ENCODE data around the gene CMTM2. TPM values are rescaled to one million over a fixed set of nuclear protein-coding genes. Genes with fewer than 3 reads are reported as not detected.

CMTM2 gene
- total RNA-seq, 2 donors from 2014 or later = not detected

GRCh38 chr16:66588981-66589713 lies 9.9 kb downstream of the CMTM2 start:
- Mint-ChIP-seq H3K4me3 (no peak overlapping the region), H3K27me3 (ENCODE audit: insufficient read depth) (no peaks in the 10 kb centered on the region), H3K36me3 (ENCODE audit: low read depth) (no peaks in the 10 kb centered on the region), H3K27ac (no peak overlapping the region), H3K4me1 (no peaks in the 10 kb centered on the region), H3K9me3 (no peaks in the 10 kb centered on the region)
- DNase-seq = peak; percentile 84
- 90 to 95% methylated on average over 2 to 8 of the region's 8 CpGs for WGBS, 2 experiments (ENCODE audit: insufficient coverage in 1 of 2, insufficient read length in 1 of 2)
- Histone ChIP-seq H3K36me3 (ENCODE audit: control insufficient read depth, insufficient read depth, low read length) (no peaks in the 10 kb centered on the region), H3K9me3 (ENCODE audit: control insufficient read depth, low read length) (no peaks in the 10 kb centered on the region), H3K27me3 (ENCODE audit: control insufficient read depth, insufficient read depth, low read length, poor library complexity, severe bottlenecking) (no peaks in the 10 kb centered on the region), H3K4me1 (ENCODE audit: control insufficient read depth, insufficient read depth, low read length) (no peaks in the 10 kb centered on the region), H3K9ac (ENCODE audit: extremely low read depth, low read length, poor library complexity, severe bottlenecking) (no peak overlapping the region), H3K27ac (ENCODE audit: low read depth, low read length) (no peak overlapping the region), H3K4me3 (ENCODE audit: low read length) (no peak overlapping the region)
- TF ChIP-seq, protein P1, sequence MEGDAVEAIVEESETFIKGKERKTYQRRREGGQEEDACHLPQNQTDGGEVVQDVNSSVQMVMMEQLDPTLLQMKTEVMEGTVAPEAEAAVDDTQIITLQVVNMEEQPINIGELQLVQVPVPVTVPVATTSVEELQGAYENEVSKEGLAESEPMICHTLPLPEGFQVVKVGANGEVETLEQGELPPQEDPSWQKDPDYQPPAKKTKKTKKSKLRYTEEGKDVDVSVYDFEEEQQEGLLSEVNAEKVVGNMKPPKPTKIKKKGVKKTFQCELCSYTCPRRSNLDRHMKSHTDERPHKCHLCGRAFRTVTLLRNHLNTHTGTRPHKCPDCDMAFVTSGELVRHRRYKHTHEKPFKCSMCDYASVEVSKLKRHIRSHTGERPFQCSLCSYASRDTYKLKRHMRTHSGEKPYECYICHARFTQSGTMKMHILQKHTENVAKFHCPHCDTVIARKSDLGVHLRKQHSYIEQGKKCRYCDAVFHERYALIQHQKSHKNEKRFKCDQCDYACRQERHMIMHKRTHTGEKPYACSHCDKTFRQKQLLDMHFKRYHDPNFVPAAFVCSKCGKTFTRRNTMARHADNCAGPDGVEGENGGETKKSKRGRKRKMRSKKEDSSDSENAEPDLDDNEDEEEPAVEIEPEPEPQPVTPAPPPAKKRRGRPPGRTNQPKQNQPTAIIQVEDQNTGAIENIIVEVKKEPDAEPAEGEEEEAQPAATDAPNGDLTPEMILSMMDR (conservative IDR thresholded peaks at IDR 0.05) = peak; percentile 81

DNA sequence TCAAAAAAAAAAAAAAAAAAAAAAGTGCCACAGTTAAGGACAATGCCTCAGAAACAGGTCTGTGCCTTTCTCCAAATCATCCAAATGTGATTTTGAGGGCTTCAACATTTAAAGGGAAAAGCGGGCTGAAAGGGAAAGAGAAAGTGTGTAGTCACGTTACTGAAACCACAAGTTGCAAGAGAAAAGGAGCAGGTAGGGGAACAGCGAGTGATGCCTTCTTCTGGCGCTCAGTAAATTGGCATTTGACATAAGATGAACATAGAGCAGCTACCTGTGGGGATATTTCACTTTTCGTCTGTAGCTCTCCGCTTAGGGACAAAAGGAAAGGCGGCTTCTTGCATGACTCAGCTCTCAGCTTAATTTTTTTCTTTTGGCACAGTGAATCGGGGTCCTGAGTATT lies 11.1 kb downstream of the CMTM2 start:
- H3K36me3 Mint-ChIP-seq (ENCODE audit: low read depth) = no peaks in the 10 kb centered on the region
- Histone ChIP-seq H3K4me1 (ENCODE audit: control insufficient read depth, insufficient read depth, low read length) (no peaks in the 10 kb centered on the region), H3K9me3 (ENCODE audit: control insufficient read depth, low read length) (no peaks in the 10 kb centered on the region), H3K9ac (ENCODE audit: extremely low read depth, low read length, poor library complexity, severe bottlenecking) (no peak overlapping the region), H3K4me3 (ENCODE audit: low read length) (no peak overlapping the region), H3K36me3 (ENCODE audit: control insufficient read depth, insufficient read depth, low read length) (no peaks in the 10 kb centered on the region), H3K27me3 (ENCODE audit: control insufficient read depth, insufficient read depth, low read length, poor library complexity, severe bottlenecking) (no peaks in the 10 kb centered on the region), H3K27ac (ENCODE audit: low read depth, low read length) (no peak overlapping the region)
- no peaks in the 10 kb centered on the region for H3K4me1 Mint-ChIP-seq
- H3K9me3 Mint-ChIP-seq = no peaks in the 10 kb centered on the region
- H3K27ac Mint-ChIP-seq = peak overlapping the region; percentile 36
- no peak overlapping the region for H3K4me3 Mint-ChIP-seq
- H3K27me3 Mint-ChIP-seq (ENCODE audit: insufficient read depth) = no peaks in the 10 kb centered on the region
- TF ChIP-seq, protein P1 (conservative IDR thresholded peaks at IDR 0.05) = no peak
- 90 to 94% methylated on average over 7 to 8 of the region's 8 CpGs for WGBS, 2 experiments (ENCODE audit: insufficient coverage in 1 of 2, insufficient read length in 1 of 2)
- no peak for DNase-seq

DNA sequence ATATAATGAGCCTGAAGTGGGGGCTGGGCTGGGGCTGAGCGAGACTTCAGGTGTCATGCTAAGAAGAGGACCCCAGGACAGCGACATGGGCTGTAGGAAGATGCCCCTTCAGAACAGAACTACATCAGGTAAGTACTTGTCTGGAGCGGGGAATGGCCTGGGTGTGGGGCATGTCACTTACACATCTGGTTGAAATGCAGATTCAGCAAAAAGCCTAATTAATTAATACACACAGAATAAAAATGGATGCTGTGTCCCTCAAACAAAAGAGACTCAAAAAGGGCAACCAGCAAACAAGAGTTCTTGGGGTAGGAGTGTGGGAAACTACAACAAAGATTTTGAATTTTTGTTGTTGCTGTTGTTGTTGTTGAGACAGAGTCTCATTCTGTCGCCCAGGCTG lies 11.8 kb downstream of the CMTM2 start:
- no peaks in the 10 kb centered on the region for H3K9me3 ChIP-seq (ENCODE audit: control insufficient read depth, low read length)
- H3K4me3 Mint-ChIP-seq = no peak overlapping the region
- H3K27ac ChIP-seq (ENCODE audit: low read depth, low read length) = no peak overlapping the region
- DNase-seq = no peak
- no peaks in the 10 kb centered on the region for H3K36me3 Mint-ChIP-seq (ENCODE audit: low read depth)
- TF ChIP-seq, protein P1 (conservative IDR thresholded peaks at IDR 0.05) = no peak
- 70 to 85% methylated on average over 1 to 4 of the region's 4 CpGs for WGBS, 2 experiments (ENCODE audit: insufficient coverage in 1 of 2, insufficient read length in 1 of 2)
- no peaks in the 10 kb centered on the region for H3K4me1 ChIP-seq (ENCODE audit: control insufficient read depth, insufficient read depth, low read length)
- no peak overlapping the region for H3K9ac ChIP-seq (ENCODE audit: extremely low read depth, low read length, poor library complexity, severe bottlenecking)
- H3K4me1 Mint-ChIP-seq = no peaks in the 10 kb centered on the region
- no peaks in the 10 kb centered on the region for H3K27me3 ChIP-seq (ENCODE audit: control insufficient read depth, insufficient read depth, low read length, poor library complexity, severe bottlenecking)
- H3K27ac Mint-ChIP-seq = no peak overlapping the region
- no peaks in the 10 kb centered on the region for H3K36me3 ChIP-seq (ENCODE audit: control insufficient read depth, insufficient read depth, low read length)
- no peaks in the 10 kb centered on the region for H3K9me3 Mint-ChIP-seq
- no peaks in the 10 kb centered on the region for H3K27me3 Mint-ChIP-seq (ENCODE audit: insufficient read depth)
- H3K4me3 ChIP-seq (ENCODE audit: low read length) = no peak overlapping the region

Data from endodermal cell (in vitro differentiated cells).